NCI-H2227 (cell line): Measurements from ENCODE around the gene SNTA1.
"Not testable (repeated sequence)": the region's sequence is repeated elsewhere in the genome, so short reads cannot be mapped to it uniquely, and the experiment has no call there.

Experiments
- DNase-seq: peaks from one replicate; lab custom pipeline; 2025; ENCODE audit not compliant: unreplicated experiment; lab: John Stamatoyannopoulos, UW

The SNTA1 gene

DNA sequence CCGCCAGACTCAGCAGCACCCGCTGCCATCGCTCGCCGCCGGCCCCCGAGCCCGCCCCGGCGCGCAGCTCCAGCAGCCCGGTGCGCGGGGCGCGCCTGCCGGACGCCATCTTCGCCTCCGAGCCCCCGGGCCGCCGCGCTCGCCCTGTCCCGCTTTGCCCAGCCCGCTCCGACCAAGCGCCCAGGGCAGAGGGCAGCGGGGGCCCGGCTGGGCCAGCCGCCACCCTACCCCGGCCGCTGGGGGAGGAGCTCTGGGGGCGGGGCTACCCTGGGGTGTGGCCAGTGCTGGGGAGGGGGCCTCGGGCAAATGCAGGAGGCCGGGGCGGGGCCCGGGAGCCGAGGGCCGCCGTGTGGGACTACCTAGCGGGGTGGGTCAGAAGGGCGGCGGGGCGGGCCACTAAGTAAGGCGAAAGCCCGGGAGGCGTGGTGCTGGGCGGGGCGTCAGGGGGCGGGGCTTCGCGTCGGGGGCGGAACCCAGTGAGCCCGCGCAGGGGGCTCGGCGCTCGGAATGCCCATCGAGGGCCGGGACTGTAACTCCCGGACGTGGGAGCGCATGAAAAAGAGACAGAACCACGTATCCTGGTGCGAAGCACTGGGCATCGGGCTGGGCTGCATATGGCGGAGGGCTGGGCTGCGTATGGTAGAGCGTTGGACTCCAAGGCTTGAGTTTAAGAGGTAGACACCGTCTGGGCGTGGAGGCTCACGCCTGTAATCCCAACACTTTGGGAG, at the start of gene SNTA1:
SNTA1 (minus strand) TSS at position 252 of the 728 bp plus-strand sequence; CDS start at position 109, 143 bp downstream.
- peak; percentile 91 for DNase-seq

DNA sequence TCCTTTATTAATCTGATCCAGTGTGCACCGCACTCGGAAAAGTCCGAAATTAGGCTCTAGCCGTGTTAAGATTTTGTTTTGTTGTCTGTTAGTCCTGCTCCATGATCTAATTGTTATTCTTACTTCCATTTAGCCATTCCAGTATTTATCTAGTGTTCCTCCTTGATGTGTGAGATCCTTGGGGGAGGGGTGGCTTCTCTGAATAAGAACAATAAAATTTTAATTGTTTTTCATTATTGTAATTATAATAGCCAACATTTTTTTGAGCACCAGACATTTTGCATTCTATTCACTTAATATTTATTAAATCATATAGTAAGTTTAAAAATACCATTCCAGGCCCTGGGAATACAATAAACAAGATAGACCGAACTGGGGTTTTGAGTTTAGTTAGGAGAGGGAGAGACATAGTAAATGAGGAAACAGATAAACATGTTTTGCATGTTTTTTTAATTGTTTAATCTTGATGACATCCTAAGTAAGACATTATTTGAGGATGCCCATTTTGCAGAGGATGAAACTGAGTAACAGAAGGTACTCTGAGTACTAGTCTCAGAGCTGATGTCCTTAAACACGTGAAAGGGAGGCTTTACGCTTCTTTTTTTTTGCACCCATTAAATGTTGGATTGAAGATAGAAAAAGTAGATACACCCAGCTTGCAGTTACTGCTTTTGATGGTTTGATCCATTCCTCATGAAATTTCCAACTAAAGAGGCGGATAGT, 47.5 kb upstream of the SNTA1 start:
- no peak for DNase-seq

DNA sequence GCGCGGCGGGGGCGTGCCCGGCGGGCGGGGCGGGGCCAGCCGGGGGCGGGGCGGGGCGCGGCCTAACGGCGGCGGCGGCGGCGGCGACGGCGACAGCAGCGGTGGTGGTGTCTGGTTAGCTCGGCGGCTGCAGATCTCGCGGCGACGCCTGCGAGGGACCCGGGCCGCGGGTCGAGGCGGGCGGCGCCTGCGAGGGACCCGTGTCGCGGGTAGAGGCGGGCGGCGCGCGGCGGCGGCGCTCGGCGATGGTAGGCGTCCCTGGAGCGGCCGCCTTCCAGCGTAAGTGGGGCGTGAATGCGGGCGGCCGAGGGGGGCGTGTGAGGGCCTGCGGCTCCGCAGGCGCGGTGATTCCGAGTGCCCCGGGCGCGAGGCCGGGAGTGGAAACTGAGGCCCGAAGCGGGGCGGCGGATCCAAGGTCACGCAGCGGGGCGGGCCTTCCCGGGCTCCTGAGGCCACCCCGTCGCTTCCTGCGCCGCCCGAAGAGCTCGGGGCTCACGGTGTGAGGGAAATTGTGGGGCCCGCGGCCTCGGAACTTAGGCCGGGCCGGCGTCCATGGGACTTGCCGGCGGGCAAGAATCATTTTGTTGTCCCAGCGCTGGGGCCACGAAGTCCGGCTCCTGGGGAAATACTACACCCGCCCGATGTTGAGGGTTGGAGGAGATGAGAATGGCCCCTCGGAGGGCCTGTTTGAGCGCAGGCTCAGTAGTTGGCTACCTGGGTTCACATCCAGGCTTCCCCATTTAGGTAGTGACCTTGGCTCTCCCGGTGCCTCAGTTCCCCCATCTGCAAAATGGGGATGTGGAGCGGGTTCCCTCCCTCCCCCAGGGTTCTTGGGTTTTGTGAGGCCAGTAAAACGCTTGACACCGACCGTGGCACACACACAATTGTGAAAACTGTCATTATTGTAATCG, 46.7 kb upstream of the SNTA1 start, which contains the start of gene CBFA2T2:
CBFA2T2 (plus strand) TSS at position 74 of the 911 bp plus-strand sequence; CDS start at position 246, 172 bp downstream.
- peak; percentile 92 for DNase-seq

DNA sequence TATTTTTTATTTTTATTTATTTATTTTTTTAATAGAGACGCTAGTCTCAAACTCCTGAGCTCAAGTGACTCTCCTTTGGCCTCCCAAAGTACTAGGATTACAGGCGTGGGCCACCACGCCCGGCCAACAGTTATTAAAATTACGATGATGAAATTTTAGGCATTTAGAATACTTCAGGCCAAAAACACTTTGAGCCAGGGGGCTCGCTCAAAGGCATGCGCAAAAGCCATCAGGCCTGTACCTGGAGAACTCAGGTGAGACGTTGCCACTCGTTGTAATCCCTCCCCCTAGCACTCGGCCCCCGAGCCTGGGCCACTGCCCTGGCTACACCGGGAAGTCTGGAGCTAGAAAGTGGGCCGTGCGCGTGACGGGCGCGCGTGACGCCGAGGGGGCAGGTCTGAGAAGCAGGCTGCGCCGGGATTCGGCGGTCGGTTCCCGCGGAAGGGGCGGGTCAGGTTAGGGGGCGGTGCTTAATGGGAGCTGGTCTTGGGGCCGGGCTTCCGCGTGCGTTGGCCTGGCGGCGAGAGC, 46.0 kb upstream of the SNTA1 start:
- peak; percentile 98 for DNase-seq

DNA sequence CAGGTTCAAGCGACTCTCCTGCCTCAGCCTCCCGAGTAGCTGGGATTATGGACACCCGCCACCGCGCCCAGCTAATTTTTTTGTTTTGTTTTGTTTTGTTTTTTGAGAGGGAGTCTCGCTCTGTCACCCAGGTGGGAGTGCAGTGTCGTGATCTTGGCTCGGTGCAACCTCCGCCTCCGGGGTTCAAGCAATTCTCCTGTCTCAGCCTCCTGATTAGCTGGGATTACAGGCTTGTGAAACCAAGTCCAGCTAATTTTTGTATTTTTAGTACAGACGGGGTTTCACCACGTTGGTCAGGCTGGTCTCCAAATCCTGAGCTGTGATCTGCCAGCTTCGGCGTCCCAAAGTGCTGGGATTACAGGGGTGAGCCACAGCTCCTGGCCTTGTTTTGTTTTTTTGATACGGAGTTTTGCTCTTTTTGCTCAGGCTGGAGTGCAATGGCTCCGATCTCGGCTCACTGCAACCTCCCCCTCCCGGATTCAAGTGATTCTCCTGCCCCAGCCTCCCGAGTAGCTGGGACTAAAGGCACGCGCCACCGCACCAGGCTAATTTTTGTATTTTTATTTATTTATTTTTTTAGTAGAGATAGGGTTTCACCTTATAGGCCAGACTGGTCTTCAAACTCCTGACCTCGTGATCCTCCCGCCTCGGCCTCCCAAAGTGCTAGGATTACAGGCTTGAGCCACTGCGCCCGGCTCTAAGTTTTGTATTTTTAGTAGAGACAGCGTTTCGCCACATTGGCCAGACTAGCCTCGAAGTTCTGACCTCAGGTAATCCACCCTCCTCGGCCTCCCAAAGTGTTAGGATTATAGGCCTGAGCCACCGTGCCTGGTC, 45.3 kb upstream of the SNTA1 start:
- not testable (repeated sequence) for DNase-seq

DNA sequence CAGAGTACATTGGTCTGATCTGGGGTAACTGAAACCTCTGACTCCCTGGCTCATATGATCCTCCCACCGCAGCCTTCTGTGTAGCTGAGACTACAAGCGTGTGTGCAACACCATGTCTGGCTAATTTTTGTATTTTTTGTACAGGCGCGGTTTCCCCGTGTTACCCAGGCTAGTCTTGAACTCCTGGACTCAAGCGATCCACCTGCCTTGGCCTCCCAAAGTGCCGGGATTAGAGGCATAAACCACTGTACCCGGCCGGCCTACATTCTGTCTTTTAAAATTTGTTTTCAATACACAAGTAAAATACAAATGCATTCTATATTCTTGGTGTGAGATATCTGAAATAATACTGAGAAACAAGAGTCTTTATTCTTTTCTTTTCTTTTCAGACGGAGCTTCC, 44.6 kb upstream of the SNTA1 start:
- DNase-seq = no peak

DNA sequence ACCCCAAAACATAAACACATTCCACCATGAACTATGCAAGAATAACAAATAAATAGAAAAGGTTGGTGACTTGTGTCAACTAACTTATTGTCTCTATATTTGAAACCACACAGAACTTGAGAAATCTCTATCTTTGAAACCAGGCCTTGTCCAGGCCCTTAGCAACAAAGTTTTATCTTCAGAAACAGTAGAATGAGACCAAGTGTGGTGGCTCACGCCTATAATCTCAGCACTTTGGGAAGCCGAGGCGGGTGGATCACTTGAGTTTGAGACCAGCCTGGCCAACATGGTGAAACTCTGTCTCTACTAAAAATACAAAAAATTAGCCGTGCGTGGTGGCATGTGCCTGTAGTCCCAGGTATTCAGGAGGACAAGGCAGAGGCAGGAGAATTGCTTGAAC, 39.6 kb upstream of the SNTA1 start:
- DNase-seq = not testable (repeated sequence)

DNA sequence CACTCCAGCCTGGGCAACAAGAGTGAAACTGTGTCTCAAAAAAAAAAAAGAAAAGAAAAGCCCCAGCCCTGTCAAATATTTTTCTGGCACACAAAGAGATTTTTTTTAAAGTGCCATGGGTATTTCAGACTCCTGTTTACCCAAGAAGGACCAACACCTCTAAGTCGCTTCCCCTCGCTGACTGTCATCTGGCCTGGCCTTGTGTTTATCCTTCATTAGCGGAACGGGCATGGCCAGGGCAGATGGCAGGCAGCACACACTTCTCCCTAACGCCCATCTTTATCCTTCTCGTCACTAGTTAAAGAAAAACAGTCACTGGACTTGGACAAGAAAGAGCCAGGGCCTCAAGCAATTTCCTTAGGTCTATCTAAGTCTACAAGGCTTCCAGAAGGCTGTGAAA, 39.0 kb upstream of the SNTA1 start:
- no peak for DNase-seq

DNA sequence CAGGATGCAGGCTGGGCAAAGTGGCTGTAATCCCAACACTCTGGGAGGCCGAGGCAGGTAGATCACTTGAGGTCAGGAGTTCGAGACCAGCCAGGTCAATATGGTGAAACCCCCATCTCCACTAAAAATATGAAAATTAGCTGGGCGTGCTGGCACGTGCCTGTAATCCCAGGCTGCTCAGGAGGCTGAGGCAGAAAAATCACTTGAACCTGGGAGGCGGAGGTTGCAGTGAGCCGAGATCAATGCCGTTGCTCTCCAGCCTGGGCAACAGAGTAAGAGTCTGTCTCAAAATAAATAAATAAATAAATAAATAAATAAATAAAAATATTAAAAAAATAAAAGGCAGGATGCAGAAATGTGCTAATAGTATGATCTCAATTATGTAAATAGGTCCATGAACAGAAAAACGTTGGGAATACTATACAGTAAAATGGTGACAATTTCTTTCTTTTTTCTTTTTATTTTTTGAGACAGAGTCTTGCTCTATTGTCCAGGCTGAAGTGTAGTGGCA, 37.9 kb upstream of the SNTA1 start:
- DNase-seq = no peak

DNA sequence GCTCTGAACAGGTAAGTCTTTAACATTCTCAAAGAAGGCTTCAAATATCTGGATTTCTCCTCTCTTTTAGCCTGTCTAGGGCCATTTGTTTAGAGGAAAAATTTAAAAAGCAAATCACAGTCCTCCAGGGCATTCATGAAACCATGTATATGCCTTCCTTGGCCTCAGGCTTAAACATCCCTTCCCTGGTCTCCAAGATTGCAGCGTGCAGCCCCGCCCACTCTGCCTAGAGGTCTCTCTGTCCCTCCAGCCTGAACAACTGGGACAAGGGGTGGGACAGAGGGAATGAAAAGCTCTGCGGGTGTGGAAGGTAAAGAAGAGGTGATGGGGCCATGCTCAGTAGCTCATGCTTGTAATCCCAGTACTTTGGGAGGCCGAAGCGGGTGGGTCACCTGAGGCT, 36.5 kb upstream of the SNTA1 start:
- no peak for DNase-seq

DNA sequence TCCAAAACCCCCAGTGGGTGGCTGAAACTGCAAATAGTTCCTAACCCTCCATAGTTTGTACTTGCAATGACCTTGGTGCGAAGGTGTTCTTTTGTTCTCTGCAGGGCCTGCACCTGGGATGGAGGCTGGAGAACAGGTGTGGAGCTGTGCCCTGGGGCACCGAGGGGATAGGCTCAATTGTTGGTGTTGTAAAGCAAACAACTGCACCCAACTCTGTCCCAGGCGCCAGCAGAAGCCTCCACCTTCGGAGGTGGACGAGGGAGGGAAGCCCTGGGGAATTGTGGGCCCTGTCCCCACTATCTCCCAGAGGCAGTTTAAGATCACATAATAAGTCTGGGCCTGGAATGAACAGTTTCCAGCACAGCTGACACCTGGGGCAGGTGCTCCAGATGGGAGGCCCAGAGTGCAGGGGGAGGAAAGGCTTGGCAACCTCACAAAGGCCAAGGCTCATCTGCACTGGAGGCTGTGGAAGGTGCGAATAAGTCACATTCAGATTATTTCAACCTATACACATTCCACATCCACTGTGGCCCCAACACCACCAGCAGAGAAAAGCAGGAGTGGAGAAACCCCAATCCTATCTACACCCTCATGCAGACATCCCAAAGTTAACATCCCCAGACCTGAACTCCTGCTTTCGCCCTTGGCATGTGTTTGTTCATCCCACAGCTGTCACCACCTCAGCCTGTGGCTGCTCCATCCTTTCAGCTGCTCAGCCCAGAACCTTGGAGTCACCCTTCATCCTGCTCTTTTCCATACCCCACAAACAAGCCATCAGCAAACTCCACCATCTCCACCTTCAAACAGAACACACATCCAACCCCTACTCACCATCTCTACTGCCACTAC, 34.0 kb upstream of the SNTA1 start:
- no peak for DNase-seq

DNA sequence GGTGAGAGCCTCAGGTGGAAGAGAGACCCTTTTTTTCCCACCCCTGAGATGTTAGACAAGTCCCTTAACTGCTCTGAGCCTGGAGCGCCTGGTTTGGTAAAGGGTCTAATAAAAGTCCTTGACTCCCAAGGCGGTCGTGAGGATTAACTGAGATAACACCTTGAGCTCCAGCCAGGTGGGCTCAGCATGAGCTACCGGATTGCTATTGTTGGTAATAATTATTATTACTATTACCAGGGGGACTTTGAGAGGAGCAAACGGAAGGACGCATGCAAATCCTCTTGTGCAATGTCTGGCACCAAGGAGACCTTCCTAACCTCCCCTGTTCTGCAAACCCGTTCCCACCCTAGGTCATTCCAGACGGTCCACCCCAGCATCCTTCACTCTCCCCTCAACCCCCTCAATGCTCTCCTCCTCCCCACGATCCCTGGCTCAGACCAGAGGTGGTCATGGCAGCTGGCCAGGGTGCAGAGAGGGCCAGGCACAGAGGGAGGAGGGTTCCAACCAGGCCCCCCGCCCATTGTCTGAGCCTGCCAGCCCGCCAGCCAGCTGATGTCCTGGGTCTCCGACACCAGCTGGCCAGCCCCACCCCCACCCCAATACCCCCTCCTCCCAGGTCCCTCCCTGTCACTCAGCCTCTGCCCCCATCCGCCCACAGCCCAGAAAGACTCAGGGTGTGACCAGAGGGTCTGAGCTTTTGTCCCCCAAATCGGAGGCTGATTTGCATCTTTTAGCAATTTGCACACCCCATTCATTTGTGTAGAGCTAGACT, 32.0 kb upstream of the SNTA1 start:
- DNase-seq = peak; percentile 36

DNA sequence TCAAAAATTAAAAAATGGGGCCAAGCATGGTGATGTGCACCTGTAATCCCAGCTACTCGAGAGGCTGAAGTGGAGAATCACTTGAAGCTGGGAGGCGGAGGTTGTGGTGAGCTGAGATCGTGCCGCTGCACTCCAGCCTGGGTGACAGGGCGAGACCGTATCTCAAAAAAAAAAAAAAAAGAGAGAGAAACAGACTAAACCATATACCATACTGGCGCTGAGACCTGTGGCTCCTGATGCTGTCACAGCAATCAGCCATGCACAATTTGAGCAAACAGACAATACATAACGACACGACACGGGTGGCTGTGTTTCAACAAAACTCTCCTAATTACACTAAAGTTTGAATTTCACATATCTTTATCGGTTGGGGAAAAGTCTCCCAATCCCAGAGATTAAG, 31.4 kb upstream of the SNTA1 start:
- DNase-seq = no peak

DNA sequence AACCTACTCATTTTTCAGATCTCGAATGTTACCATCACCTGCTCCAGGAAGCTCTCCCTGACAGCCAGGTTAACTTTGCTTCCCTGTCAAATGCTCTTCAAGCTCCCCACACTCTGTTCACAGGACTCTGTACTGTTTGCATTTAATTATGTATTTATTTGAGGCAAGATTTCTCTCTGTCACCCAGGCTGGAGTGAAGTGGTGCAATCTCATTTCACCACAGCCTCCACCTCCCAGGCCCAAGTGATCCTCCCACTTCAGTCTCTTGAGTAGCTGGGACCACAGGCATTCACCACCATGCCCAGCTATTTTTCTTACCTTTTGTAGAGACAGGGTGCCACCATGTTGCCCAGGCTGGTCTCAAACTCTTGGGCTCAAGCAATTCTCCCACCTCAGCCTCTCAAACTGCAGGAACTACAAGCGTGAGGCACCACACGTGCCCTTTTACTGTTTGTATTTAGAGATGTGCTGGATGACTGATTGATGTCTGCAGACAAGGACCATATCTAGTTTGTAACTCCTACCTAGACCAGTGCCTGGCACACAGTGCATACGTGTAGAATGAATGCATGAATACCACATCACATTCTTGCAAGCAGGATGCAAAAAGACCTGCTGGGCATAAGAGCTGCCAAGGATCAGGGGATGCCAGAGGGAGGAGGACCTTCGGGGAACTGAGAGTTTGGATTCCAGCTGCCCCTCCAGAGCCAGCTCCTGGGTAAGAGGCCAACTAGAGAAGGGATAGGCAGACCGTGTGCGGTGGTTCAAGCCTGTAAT, 30.7 kb upstream of the SNTA1 start:
- DNase-seq = no peak

DNA sequence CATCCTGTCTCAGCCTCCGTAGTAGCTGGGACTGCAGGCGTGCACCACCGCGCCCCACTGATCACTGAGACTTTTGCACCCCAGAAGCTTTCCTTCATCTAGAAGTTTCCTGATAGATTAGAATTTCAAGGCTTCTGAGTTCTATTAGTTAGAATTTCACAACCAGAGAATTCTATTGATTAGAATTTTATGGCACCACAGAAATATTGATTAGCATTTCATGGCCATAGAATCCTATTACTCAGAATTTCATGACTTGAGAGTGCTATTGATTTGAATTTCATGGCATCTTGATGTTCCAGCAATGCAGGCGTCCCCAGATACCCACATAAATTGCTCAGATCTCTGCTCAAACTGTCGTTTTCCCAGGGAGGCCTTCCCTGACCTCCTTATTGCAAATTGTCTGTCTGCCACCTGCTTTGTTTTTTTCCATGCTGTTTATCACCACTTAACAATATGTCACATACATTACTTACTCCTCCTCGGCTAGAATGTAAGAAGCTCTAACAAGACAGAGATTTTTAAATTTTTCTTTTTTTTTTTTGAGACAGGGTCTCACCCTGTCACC, 29.4 kb upstream of the SNTA1 start:
- no peak for DNase-seq

DNA sequence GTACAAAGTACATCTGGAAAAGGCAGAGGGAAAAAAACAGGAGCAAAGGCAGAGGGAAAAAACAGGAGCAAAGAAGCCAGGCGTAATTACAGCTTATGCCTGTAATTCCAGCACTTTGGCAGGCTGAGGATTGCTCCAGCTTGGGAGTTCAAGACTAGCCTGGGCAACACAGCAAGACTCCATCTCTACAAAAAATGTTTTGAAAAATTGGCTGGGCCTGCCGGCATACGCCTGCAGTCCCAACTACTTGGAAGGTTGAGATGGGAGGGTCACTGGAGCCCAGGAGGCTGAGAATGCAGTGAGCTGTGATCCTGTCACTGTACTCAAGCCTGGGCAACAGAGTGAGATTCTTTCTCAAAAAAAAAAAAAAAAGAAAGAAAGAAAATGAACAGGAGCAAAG, 27.3 kb upstream of the SNTA1 start:
- no peak for DNase-seq

DNA sequence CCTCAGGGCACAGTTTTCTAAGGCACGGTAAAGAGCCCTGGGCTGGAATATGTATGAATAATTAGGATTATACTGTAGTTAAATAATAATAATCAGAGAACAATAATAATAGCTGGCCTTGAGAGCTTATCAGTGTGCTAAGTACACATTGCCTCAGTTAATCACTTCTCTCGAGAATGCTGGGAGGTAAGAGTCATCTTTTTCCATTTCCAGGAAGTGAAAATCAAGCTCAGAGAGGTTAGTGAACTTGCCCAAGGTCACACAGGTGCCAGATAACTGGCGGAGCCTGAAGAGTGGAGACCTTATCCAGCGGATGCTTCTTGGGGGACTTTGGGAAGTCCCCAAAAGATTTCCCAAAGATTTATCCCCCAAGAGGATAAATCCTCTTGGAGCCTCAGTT, 26.9 kb upstream of the SNTA1 start:
- no peak for DNase-seq
